Kidney glomerular epithelial cell (primary cell): Measurements from ENCODE around the gene MKLN1.

Experiments
- DNase-seq: peaks from one replicate; lab custom pipeline; 2025; lab: John Stamatoyannopoulos, UW

Gene MKLN1

GRCh38 chr7:131354390-131354789 lies 26.7 kb downstream of the MKLN1 start:
- DNase-seq = no peak

- DNase-seq = no peak
Measured at GRCh38 chr7:131355917-131356777, 28.5 kb downstream of the MKLN1 start.

- peak; percentile 18 for DNase-seq
Measured at GRCh38 chr7:131357282-131357880, 29.7 kb downstream of the MKLN1 start.

- no peak for DNase-seq
Measured at GRCh38 chr7:131358636-131359035, 31.0 kb downstream of the MKLN1 start.

- no peak for DNase-seq
Measured at GRCh38 chr7:131359136-131359776, 31.6 kb downstream of the MKLN1 start.

- DNase-seq = no peak
Measured at GRCh38 chr7:131363719-131364118, 36.0 kb downstream of the MKLN1 start.

GRCh38 chr7:131364767-131365344 lies 37.2 kb downstream of the MKLN1 start:
- no peak for DNase-seq

GRCh38 chr7:131365838-131366237 lies 38.2 kb downstream of the MKLN1 start:
- no peak for DNase-seq

GRCh38 chr7:131369354-131369753 lies 41.7 kb downstream of the MKLN1 start:
- no peak for DNase-seq

GRCh38 chr7:131370523-131370968 lies 42.9 kb downstream of the MKLN1 start:
- peak; percentile 75 for DNase-seq

- no peak for DNase-seq
Measured at GRCh38 chr7:131371411-131371810, 43.7 kb downstream of the MKLN1 start.

- DNase-seq = no peak
Measured at GRCh38 chr7:131372554-131372953, 44.9 kb downstream of the MKLN1 start.

- DNase-seq = no peak
Measured at GRCh38 chr7:131374821-131375220, 47.1 kb downstream of the MKLN1 start.

- peak; percentile 10 for DNase-seq
Measured at GRCh38 chr7:131381069-131381838, 53.6 kb downstream of the MKLN1 start.

- no peak for DNase-seq
Measured at GRCh38 chr7:131383417-131384285, 56.0 kb downstream of the MKLN1 start.

- no peak for DNase-seq
Measured at GRCh38 chr7:131384286-131384635, 56.6 kb downstream of the MKLN1 start.

GRCh38 chr7:131385039-131385605 lies 57.4 kb downstream of the MKLN1 start:
- DNase-seq = no peak

- DNase-seq = no peak
Measured at GRCh38 chr7:131388126-131388525, 60.5 kb downstream of the MKLN1 start.

GRCh38 chr7:131390275-131390674 lies 62.6 kb downstream of the MKLN1 start:
- DNase-seq = no peak

- no peak for DNase-seq
Measured at GRCh38 chr7:131391145-131391544, 63.5 kb downstream of the MKLN1 start.
